GM10847 (cell line): ENCODE data around the gene SPACA7.

ENCODE experiments used
- POLR2A ChIP-seq: IDR thresholded peaks from 2 replicates; pipeline ENCODE4 v1.6.1; 2011; ENCODE audit not compliant: insufficient read length; ENCODE audit errors: extremely low read depth

SPACA7 gene

DNA sequence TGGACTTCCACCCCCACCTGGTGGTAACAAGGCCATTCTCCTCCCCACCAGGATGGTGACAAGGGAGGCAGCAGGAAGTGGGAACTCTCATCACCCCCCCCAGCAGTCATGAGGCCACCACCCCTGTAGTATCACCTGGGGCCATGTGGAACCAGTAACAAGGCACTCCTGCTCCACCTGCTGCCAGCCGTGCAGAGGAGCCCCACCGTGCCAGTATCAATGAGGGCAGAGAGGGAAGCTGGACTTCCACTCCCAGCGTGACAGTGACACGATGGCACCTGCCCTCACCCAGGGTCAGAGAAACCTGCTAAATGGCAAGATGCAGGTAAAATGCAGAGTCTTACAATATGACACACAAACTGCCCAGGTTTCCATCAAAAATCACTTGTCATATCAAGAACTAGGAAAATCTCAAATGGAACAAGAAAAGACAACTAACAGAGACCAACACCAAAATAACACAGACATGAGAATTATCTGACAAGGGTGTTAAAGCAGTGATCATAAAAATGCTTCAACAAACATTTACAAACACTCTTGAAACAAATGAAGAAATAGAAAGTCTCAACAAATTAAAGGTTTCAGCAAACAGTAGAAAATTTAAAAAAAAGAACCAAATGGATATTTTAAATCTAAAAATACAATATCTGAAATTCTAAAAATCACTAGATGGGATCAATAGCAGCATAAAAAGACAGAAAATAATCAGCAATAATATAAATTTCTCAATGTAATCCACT lies 9.1 kb upstream of the SPACA7 start:
- TF ChIP-seq POLR2A = no peak

DNA sequence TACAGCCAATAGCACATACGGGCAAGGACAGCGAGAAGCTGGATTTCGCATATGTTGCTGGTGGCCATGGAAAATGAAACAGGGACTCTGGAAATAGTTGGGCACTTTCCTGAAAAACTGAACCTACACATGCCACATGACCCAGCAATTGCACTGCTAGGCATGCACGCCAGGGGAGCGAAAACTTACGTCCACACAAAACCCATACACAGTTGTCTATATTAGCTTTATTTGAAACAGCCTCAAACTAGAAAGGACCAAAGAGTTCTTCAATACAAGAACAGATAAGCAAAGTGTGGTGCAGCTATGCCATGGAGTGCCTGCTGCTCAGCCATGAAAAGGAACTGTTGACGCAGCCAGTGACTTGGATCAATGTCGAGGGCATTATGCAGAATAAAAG lies 7.3 kb upstream of the SPACA7 start:
- no peak for TF ChIP-seq POLR2A

GRCh38 chr13:112370311-112370710 lies 5.8 kb upstream of the SPACA7 start:
- TF ChIP-seq POLR2A = no peak

- no peak for TF ChIP-seq POLR2A
Observed at GRCh38 chr13:112374271-112374670, 1.9 kb upstream of the SPACA7 start.

DNA sequence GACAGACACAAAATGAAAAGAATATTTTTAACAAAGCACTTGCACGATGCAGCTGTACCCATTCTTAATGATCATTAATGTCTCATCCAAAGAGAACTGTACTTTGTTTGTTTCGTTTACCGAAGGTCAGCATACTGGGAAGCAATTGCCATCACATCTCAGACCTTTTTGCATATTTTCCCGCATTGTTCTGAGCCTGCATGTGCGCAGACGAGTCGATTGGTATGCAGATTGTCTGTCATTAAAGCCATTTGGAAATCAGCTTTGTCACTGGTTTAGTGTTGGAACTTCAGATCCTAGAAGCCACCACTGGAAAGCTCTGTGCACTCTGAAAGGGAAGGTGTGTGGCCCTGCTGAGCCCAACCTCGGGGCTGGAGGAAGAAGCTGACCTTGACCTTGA lies 15.6 kb downstream of the SPACA7 start:
- no peak for TF ChIP-seq POLR2A

DNA sequence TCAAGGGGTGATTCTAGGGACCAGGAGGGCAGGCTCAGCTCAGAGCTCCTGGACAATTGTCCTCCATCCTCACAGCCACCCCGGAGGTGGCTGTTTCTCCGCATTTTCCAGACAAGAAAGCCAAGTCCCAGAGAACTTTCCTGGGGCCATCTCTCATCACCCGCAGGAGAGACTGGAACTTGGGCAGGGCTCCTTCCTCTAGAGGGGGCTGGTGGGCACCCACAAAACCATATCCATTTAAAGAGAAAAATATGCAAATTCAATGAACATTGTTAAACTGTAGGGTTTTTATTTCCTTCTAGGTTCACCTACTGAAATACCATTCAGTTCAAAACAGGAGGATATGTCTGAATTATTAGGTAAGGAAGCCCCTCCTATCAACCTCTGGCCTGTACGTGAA lies 16.6 kb downstream of the SPACA7 start:
- no peak for TF ChIP-seq POLR2A

GRCh38 chr13:112397108-112397507 lies 21.0 kb downstream of the SPACA7 start:
- no peak for TF ChIP-seq POLR2A

- TF ChIP-seq POLR2A = no peak
Observed at GRCh38 chr13:112416647-112417046, 40.5 kb downstream of the SPACA7 start.

- no peak for TF ChIP-seq POLR2A
Observed at GRCh38 chr13:112417079-112417478, 40.9 kb downstream of the SPACA7 start.

- no peak for TF ChIP-seq POLR2A
Observed at GRCh38 chr13:112424098-112424497, 47.9 kb downstream of the SPACA7 start.

- no peak for TF ChIP-seq POLR2A
Observed at GRCh38 chr13:112428704-112429103, 52.5 kb downstream of the SPACA7 start.

DNA sequence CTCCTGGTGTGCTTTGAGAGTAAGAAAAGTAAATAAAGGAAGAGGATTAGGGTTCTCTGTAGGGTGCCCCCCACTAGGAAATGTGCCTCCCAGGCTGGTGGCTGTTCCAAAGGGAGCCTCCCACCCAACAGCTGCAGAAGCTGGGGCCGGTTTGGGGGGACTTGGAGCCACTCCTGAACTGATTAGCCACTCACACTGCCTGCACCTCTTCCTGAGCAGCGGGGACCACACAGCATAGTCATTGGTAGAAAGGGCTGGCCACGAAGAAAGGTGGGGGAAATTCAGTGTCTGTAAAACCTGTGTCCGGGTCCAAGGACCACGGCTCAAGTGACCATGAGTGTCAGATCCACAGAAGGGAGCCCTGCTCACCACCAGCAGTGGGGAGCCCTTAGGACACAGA lies 55.6 kb downstream of the SPACA7 start:
- no peak for TF ChIP-seq POLR2A

DNA sequence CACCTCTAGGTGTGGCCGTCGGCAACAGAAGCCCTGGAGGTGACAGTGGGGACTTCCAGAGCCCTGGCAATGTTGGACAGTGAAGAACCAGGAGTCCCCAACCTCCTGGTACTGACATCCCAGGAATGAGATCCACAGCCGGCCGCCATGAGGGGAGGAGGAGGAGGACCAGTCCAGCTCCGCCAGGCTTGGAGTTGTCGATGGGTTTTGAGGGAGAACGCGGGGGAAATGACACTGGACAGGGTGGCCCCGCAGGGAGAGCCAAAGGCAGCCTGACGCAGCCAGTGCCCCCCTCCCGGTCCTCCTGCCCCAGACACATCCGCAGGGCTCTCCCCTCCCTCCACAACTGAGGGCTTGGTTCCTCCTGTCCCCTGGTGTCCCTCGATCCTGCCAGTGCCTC lies 57.9 kb downstream of the SPACA7 start:
- no peak for TF ChIP-seq POLR2A

- TF ChIP-seq POLR2A = no peak
Observed at GRCh38 chr13:112434937-112435523, 58.9 kb downstream of the SPACA7 start.

DNA sequence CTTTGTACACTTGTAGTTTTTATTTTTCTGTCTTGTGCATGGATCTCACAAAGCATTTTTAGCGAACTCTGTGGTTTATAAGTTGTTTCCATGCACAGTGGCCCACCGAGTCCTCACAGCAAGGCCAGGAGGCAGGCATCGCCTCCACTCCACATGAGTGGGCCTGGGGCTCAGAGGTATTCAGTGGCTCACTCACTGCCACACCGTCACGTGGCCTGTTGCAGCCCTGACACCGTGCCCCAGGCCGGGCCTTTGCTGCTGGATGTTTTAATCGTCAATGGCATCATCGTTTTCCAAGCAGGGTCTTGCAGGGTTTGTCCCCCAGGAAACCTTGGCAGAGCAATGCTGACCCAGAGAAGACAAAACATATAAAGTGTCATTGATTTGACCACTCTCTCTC lies 59.8 kb downstream of the SPACA7 start:
- no peak for TF ChIP-seq POLR2A

GRCh38 chr13:112438094-112438493 lies 61.9 kb downstream of the SPACA7 start:
- TF ChIP-seq POLR2A = no peak

GRCh38 chr13:112438515-112438914 lies 62.4 kb downstream of the SPACA7 start:
- no peak for TF ChIP-seq POLR2A
